Adrenal gland (tissue), 12 donors: ENCODE measurements around the gene ERGIC2. TPM values are rescaled to one million over a fixed set of nuclear protein-coding genes. Genes with fewer than 3 reads are reported as not detected.

ENCODE experiments used
- DNase-seq, 7 donors: peaks; one replicate each; pipeline ENCODE4 v3.0.0-alpha.2; 2019 to 2020
- H3K27ac ChIP-seq, 5 donors: fragments of 200-600 bp; sonication (generic) in 4 of 5; 1 replicate in 3 of 5; 2 replicates in 2 of 5; pipeline versions ENCODE4 v1.5.1 to v1.8.0; 2016 to 2020; ENCODE audit warnings: mild to moderate bottlenecking in 1 of 5
- H3K27me3 ChIP-seq: fragments of 200-600 bp; 2 replicates; pipeline ENCODE4 v1.8.0; 2021
- H3K36me3 ChIP-seq, 2 donors: fragments of 200-600 bp; replicated peaks in 1 of 2; 1 replicate in 1 of 2; 2 replicates in 1 of 2; pipeline versions ENCODE4 v1.5.1 to v1.8.0; 2018 to 2022
- H3K4me1 ChIP-seq, 2 donors: fragments of 200-600 bp; replicated peaks in 1 of 2; 1 replicate in 1 of 2; 2 replicates in 1 of 2; pipeline versions ENCODE4 v1.5.1 to v1.8.0; 2018 to 2021
- H3K4me3 ChIP-seq, 4 donors: fragments of 200-600 bp; sonication (generic) in 3 of 4; one replicate each; pipeline ENCODE4 v1.5.1; 2016 to 2018
- H3K9me3 ChIP-seq, 3 donors: fragments of 200-600 bp; sonication (generic) in 1 of 3; replicated peaks in 1 of 3; 1 replicate in 2 of 3; 2 replicates in 1 of 3; pipeline versions ENCODE4 v1.5.1 to v1.8.0; 2016 to 2021
- CTCF ChIP-seq, 6 experiments: fragments of 450-650 bp in 4 of 6; fragments of 200-600 bp in 2 of 6; sonication (generic) in 1 of 6; IDR thresholded peaks; 1 replicate in 5 of 6; 2 replicates in 1 of 6; pipeline versions ENCODE4 v1.5.1 to v1.8.0; 2016 to 2021; ENCODE audit warnings: antibody characterized with exemption in 6 of 6, mild to moderate bottlenecking in 2 of 6, moderate library complexity in 1 of 6
- POLR2A ChIP-seq, 2 donors: fragments of 450-650 bp; IDR thresholded peaks; one replicate each; pipeline ENCODE4 v1.6.1; 2017; ENCODE audit warnings: antibody characterized with exemption in 2 of 2, mild to moderate bottlenecking in 2 of 2, moderate library complexity in 1 of 2
- WGBS, 4 donors: extraction: QIAGEN DNeasy Blood & Tissue Kit in 2 of 4; methylation state at CpG; one replicate each; pipeline versions ENCODE4 v1.1.5 to v1.1.7; 2013 to 2017; 5-methylcytosine and 5-hydroxymethylcytosine counted together
- intact Hi-C, 2 donors: fragments of 100-400 bp; cut with DNase I; formaldehyde crosslinking; loops; one replicate each; pipeline versions ENCODE4 v1.14.1 to v1.15.0; 2022 to 2023
- polyA plus RNA-seq, 3 donors: library from polyadenylated mRNA; stranded (reverse); fragments of 200-250 nt in 2 of 3; fragments of 350-450 nt in 1 of 3; fragmentation: Illumina TruSeq in 1 of 3; extraction: RNeasy Lipid Tissue Mini Kit (QIAGEN cat#74804) in 1 of 3; gene quantifications; one replicate each; pipeline ENCODE4 v1.2.3, GENCODE V29; 2013 to 2014
- total RNA-seq, 9 donors: library from RNA; depleted of rRNA in 4 of 9; stranded (reverse); fragments of >200 nt in 4 of 9; fragments of 120-200 nt in 1 of 9; fragmentation: NEBNext Ultra II Directional in 1 of 9; extraction: Animal tissue kit (Norgen Biotek cat#: 25700) in 1 of 9; gene quantifications; one replicate each; pipeline versions ENCODE4 v1.1.0 to v1.2.4, GENCODE V29; 2013 to 2023
- donor health status: healthy with polysubstance abuse.
- donor health status: Bipolar disorder and iron deficiency.
- donor health status: DM: yes; HTN: yes; CAD: no.
- donor health status: DM: no; HTN: no; CAD: no.
- donor health status: DM: no; HTN: no; CAD: no.
- donor health status: DM: yes; HTN: yes; CAD: no.

Gene ERGIC2
- total and polyA plus RNA-seq, 12 donors = 17.9 to 134 (median 60.7) TPM

GRCh38 chr12:29288031-29288430 is 92.9 kb downstream of the ERGIC2 start:
- no peak overlapping the region for H3K4me3 ChIP-seq
- intact Hi-C loops = no loop called here

GRCh38 chr12:29287622-29288021 is 93.3 kb downstream of the ERGIC2 start:
- 42 to 61% (median 54%) methylated on average over 1 of the region's 1 CpG for WGBS, 4 donors
- intact Hi-C loops = no loop called here
- H3K9me3 ChIP-seq = no peaks in the 10 kb centered on the region
- no peaks in the 10 kb centered on the region for H3K36me3 ChIP-seq
- no peak overlapping the region for H3K4me3 ChIP-seq
- H3K27ac ChIP-seq = no peak overlapping the region
- H3K4me1 ChIP-seq = no peaks in the 10 kb centered on the region
- H3K27me3 ChIP-seq = no peaks in the 10 kb centered on the region
- DNase-seq = no peak
- TF ChIP-seq POLR2A (IDR thresholded peaks at IDR 0.05) = no peak
- TF ChIP-seq CTCF (IDR thresholded peaks at IDR 0.05) = no peak

More at GRCh38 chr12:29288031-29288430, 92.9 kb downstream of the ERGIC2 start:
- no peaks in the 10 kb centered on the region for H3K27me3 ChIP-seq
- DNase-seq = no peak
- no peak overlapping the region for H3K27ac ChIP-seq
- no peaks in the 10 kb centered on the region for H3K9me3 ChIP-seq
- no peak for TF ChIP-seq CTCF (IDR thresholded peaks at IDR 0.05)
- TF ChIP-seq POLR2A (IDR thresholded peaks at IDR 0.05) = no peak
- H3K36me3 ChIP-seq = no peaks in the 10 kb centered on the region
- H3K4me1 ChIP-seq = no peaks in the 10 kb centered on the region

Other genes starting within 250 kb of the ERGIC2 start
- 1 to 10 TPM; 1.9 to 9.3 (median 4.4) TPM for gene FAR2, start 231.9 kb downstream of the ERGIC2 start, total RNA-seq
- gene FAR2, start 231.9 kb downstream of the ERGIC2 start, polyA plus RNA-seq = 10 to 100 TPM in 1 of 3 donors, 1 to 10 TPM in 2; 5.4 to 10.3 (median 8.8) TPM
- gene OVCH1, start 116.5 kb upstream of the ERGIC2 start, total RNA-seq = under 1 TPM in 7 of 9 donors, not detected in 2; 0.11 to 1.00 (median 0.25) TPM
- gene OVCH1, start 116.5 kb upstream of the ERGIC2 start, polyA plus RNA-seq = under 1 TPM; 0.16 to 0.51 (median 0.22) TPM